WTC11 (cell line): Measurements from ENCODE around the gene CREB3L4. TPM values are rescaled to one million over a fixed set of nuclear protein-coding genes. Genes with fewer than 3 reads are reported as not detected.

Experiments
- ATAC-seq: fragments of 200-7000 bp; cut with Tn5 transposase; 2 replicates; pipeline ENCODE4 v1.10.0; 2021; ENCODE audit warnings: mild to moderate bottlenecking, moderate library complexity
- Bru-seq: library from RNA; stranded (reverse); fragments of 400-500 nt; gene quantifications from one replicate; lab custom pipeline; 2021; lab: Mats Ljungman, UMichigan
- CTCF ChIA-PET: fragments of 300-600 bp; sonication (Branson Sonifier 250); formaldehyde crosslinking; loops from one replicate; lab custom pipeline; 2021; ENCODE audit warnings: antibody characterized with exemption; lab: Charles Lee
- POLR2A ChIA-PET: fragments of 350-600 bp; sonication (Branson Sonifier 250); formaldehyde crosslinking; loops from one replicate; lab custom pipeline; 2021; ENCODE audit warnings: antibody characterized with exemption; lab: Charles Lee
- DNase-seq: peaks from one replicate; pipeline ENCODE4 v3.0.0; 2021; ENCODE audit warnings: low spot score
- H3K27ac Mint-ChIP-seq: 2 replicates; pipeline ENCODE4 v1.8.0; 2021; ENCODE audit warnings: mixed read lengths
- H3K27me3 Mint-ChIP-seq: 2 replicates; pipeline ENCODE4 v1.8.0; 2021; ENCODE audit warnings: low read depth, mild to moderate bottlenecking, moderate library complexity, mixed read lengths
- H3K36me3 Mint-ChIP-seq: 2 replicates; pipeline ENCODE4 v1.8.0; 2021; ENCODE audit warnings: mixed read lengths
- H3K4me1 Mint-ChIP-seq: 2 replicates; pipeline ENCODE4 v1.8.0; 2022; ENCODE audit warnings: mixed read lengths
- H3K4me3 Mint-ChIP-seq: 2 replicates; pipeline ENCODE4 v1.8.0; 2021; ENCODE audit warnings: mild to moderate bottlenecking, moderate library complexity, mixed read lengths
- H3K9me3 Mint-ChIP-seq: 2 replicates; pipeline ENCODE4 v1.8.0; 2021; ENCODE audit warnings: mixed read lengths
- CBFB ChIP-seq: sonication (generic); formaldehyde crosslinking; IDR thresholded peaks from 2 replicates; pipeline ENCODE4 v1.8.1; 2022; ENCODE audit warnings: mild to moderate bottlenecking, low read depth, missing genetic modification reagents
- ETV6 ChIP-seq: sonication (generic); formaldehyde crosslinking; IDR thresholded peaks from 2 replicates; pipeline ENCODE4 v1.8.1; 2022; ENCODE audit warnings: mild to moderate bottlenecking, missing genetic modification reagents
- FOXJ3 ChIP-seq: sonication (generic); formaldehyde crosslinking; IDR thresholded peaks from 2 replicates; pipeline ENCODE4 v1.9.0; 2021; ENCODE audit warnings: missing genetic modification reagents, mild to moderate bottlenecking, borderline replicate concordance
- FOXK1 ChIP-seq: sonication (generic); formaldehyde crosslinking; IDR thresholded peaks from 2 replicates; pipeline ENCODE4 v1.8.0; 2022; ENCODE audit warnings: mild to moderate bottlenecking, moderate library complexity, missing genetic modification reagents
- HMGA2 ChIP-seq: fragments of 250-450 bp; sonication (Bioruptor Pico); IDR thresholded peaks from 2 replicates; pipeline ENCODE4 v1.4.0; 2021; ENCODE audit warnings: mild to moderate bottlenecking, moderate library complexity
- JUN ChIP-seq: sonication (generic); formaldehyde crosslinking; IDR thresholded peaks from 2 replicates; pipeline ENCODE4 v1.8.0; 2023; ENCODE audit warnings: mild to moderate bottlenecking, missing genetic modification reagents
- MXD4 ChIP-seq: fragments of 250-450 bp; sonication (Bioruptor Pico); IDR thresholded peaks from 2 replicates; pipeline ENCODE4 v1.8.0; 2021; ENCODE audit warnings: mild to moderate bottlenecking, moderate library complexity, borderline replicate concordance
- NFYB ChIP-seq: sonication (generic); formaldehyde crosslinking; conservative IDR thresholded peaks from 2 replicates; pipeline ENCODE4 v1.8.0; 2022; ENCODE audit warnings: low read depth, missing genetic modification reagents
- NR2C2 ChIP-seq: sonication (generic); formaldehyde crosslinking; IDR thresholded peaks from 2 replicates; pipeline ENCODE4 v1.8.0; 2022; ENCODE audit warnings: mild to moderate bottlenecking, missing genetic modification reagents
- RORB ChIP-seq: fragments of 250-450 bp; sonication (Bioruptor Pico); IDR thresholded peaks from 2 replicates; pipeline ENCODE4 v1.9.0; 2021; ENCODE audit warnings: mild to moderate bottlenecking
- SOX15 ChIP-seq: fragments of 250-450 bp; sonication (Bioruptor Pico); IDR thresholded peaks from 2 replicates; pipeline ENCODE4 v1.9.0; 2021; ENCODE audit warnings: mild to moderate bottlenecking
- SP1 ChIP-seq: sonication (generic); formaldehyde crosslinking; conservative IDR thresholded peaks from 2 replicates; pipeline ENCODE4 v1.8.1; 2022; ENCODE audit warnings: missing genetic modification reagents
- ZNF138 ChIP-seq: sonication (generic); formaldehyde crosslinking; conservative IDR thresholded peaks from 2 replicates; pipeline ENCODE4 v1.8.1; 2022; ENCODE audit warnings: mild to moderate bottlenecking, moderate library complexity, missing genetic modification reagents
- ZNF232 ChIP-seq: sonication (generic); formaldehyde crosslinking; IDR thresholded peaks from 2 replicates; pipeline ENCODE4 v1.8.0; 2022; ENCODE audit warnings: mild to moderate bottlenecking, missing genetic modification reagents
- ZNF317 ChIP-seq: sonication (generic); formaldehyde crosslinking; IDR thresholded peaks from 2 replicates; pipeline ENCODE4 v1.8.1; 2023; ENCODE audit warnings: low read depth, mild to moderate bottlenecking, moderate library complexity, missing genetic modification reagents, borderline replicate concordance
- ZNF423 ChIP-seq: fragments of 250-450 bp; sonication (Bioruptor Pico); IDR thresholded peaks from 2 replicates; pipeline ENCODE4 v2.1.2; 2022; ENCODE audit warnings: mild to moderate bottlenecking, moderate library complexity
- long read RNA-seq, 3 experiments: library from RNA in 1 of 3; library from capped mRNA in 1 of 3; library from polyadenylated mRNA in 1 of 3; unstranded in 2 of 3; stranded (forward) in 1 of 3; transcript quantifications; one replicate each; pipeline ENCODE4 v2.0.0, GENCODE V29; 2021
- total RNA-seq: library from RNA; stranded (reverse); gene quantifications from 3 replicates; pipeline ENCODE4 v1.2.3, GENCODE V29; 2021
- TF ChIP-seq, protein P1 (sequence below): fragments of 250-450 bp; sonication (Bioruptor Pico); IDR thresholded peaks from 2 replicates; pipeline ENCODE4 v1.9.0; 2021; ENCODE audit warnings: mild to moderate bottlenecking
- TF ChIP-seq, protein P2 (sequence below): sonication (generic); formaldehyde crosslinking; IDR thresholded peaks from 2 replicates; pipeline ENCODE4 v1.8.1; 2023; ENCODE audit warnings: mild to moderate bottlenecking, moderate library complexity, missing genetic modification reagents
- TF ChIP-seq, protein P3 (sequence below): sonication (generic); formaldehyde crosslinking; IDR thresholded peaks from 2 replicates; pipeline ENCODE4 v1.8.1; 2023; ENCODE audit warnings: mild to moderate bottlenecking, missing genetic modification reagents, moderate library complexity
- TF ChIP-seq, protein P4 (sequence below): sonication (generic); formaldehyde crosslinking; IDR thresholded peaks from 2 replicates; pipeline ENCODE4 v1.8.1; 2022; ENCODE audit warnings: mild to moderate bottlenecking, missing genetic modification reagents, moderate library complexity, borderline replicate concordance
- TF ChIP-seq, protein P5 (sequence below): sonication (generic); formaldehyde crosslinking; IDR thresholded peaks from 2 replicates; pipeline ENCODE4 v1.8.1; 2023; ENCODE audit warnings: mild to moderate bottlenecking, missing genetic modification reagents, moderate library complexity
- TF ChIP-seq, protein P6 (sequence below): fragments of 250-450 bp; sonication (Bioruptor Pico); conservative IDR thresholded peaks from 2 replicates; pipeline ENCODE4 v1.9.0; 2021; ENCODE audit warnings: mild to moderate bottlenecking
- TF ChIP-seq, protein P7 (sequence below): sonication (generic); formaldehyde crosslinking; IDR thresholded peaks from 2 replicates; pipeline ENCODE4 v1.8.1; 2022; ENCODE audit warnings: mild to moderate bottlenecking, moderate library complexity, missing genetic modification reagents

CREB3L4 gene, protein sequence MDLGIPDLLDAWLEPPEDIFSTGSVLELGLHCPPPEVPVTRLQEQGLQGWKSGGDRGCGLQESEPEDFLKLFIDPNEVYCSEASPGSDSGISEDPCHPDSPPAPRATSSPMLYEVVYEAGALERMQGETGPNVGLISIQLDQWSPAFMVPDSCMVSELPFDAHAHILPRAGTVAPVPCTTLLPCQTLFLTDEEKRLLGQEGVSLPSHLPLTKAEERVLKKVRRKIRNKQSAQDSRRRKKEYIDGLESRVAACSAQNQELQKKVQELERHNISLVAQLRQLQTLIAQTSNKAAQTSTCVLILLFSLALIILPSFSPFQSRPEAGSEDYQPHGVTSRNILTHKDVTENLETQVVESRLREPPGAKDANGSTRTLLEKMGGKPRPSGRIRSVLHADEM
- total RNA-seq (33.1 to 35.2 TPM (median 34.6 TPM) in 3 replicates), Bru-seq, nascent RNA (percentile 67 among the genes with signal in this experiment)
- long read RNA-seq, experiment 1, transcript CREB3L4-201 (10 exons, 1,750 nt): minor isoform, 10 of 68 reads
- long read RNA-seq, experiment 1, transcript CREB3L4-205 (10 exons, 1,752 nt): major isoform, 12 of 68 reads
- long read RNA-seq, experiment 1, partial matches to known transcripts: 3 of 68 reads
- long read RNA-seq, experiment 1, other reads (novel, unspliced or antisense): 37 of 68 reads
- long read RNA-seq, experiment 2, transcript CREB3L4-201 (10 exons, 1,750 nt): major isoform, 6 of 33 reads
- long read RNA-seq, experiment 2, partial matches to known transcripts: 7 of 33 reads
- long read RNA-seq, experiment 2, other reads (novel, unspliced or antisense): 15 of 33 reads
- long read RNA-seq, experiment 3, transcript CREB3L4-204 (10 exons, 1,557 nt): minor isoform, 7 of 73 reads
- long read RNA-seq, experiment 3, transcript CREB3L4-201 (10 exons, 1,750 nt): minor isoform, 8 of 73 reads
- long read RNA-seq, experiment 3, transcript CREB3L4-205 (10 exons, 1,752 nt): major isoform, 19 of 73 reads
- long read RNA-seq, experiment 3, partial matches to known transcripts: 5 of 73 reads
- long read RNA-seq, experiment 3, other reads (novel, unspliced or antisense): 30 of 73 reads

DNA sequence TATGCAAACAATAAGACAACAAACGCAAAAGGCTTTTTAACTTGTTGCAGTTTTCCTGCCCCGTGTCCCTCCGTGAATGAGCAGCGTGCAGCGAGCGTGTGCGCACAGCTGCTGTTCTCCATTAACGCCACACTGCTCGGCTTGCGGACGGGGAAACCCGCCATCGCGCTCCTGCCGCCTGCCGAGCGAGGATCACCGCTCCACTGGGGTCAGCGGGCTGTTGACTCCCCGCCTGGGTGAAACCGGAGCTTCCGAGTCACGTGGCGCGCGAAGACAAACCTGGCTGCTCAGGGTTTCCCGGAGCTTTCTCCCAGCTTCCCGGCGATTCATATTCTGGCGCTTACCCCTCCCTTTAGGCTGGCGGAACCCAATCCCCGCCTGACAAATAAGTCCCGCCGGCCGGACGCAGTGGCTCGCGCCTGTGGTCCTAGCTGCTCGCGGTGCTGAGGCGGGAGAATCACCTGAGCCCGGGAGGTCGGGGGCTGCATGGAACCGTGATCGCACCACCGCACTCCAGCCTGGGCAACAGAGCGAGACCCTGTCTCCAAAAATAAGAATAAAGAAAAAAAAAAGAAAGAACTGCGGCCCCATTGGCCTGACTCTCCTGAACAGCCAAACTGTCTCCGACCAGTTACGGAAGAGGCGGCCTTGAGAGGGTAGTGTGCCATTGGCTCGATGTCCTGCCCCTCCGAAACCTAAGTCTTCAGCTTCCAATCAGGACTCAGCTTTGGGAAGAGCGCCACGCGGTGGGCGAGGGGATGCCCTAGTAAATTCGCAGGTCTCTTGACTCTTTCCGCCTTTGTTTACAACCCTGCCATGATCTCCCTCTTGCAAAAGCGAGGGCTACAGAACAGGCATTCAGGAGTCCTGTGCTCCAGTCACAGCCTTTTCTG is at the start of gene CREB3L4:
Gene CREB3L4, plus strand, starts transcription at position 796 of the 893 bp plus-strand sequence. CDS start 624 bp downstream, outside the sequence.
- ChIA-PET POLR2A (interaction anchor here (0.8 to 4.4 kb wide), 14 partner anchors 8 to 333 kb away, joined by 3 to 55 read pairs (median 7); partner anchors contain the start of genes CHTOP, CRTC2, DENND4B and GATAD2B), CTCF (interaction anchor here (0.6 to 2.9 kb wide), 14 partner anchors 9 to 320 kb away, joined by 3 to 28 read pairs (median 4); partner anchors contain the start of genes CRTC2, DENND4B, GATAD2B and JTB)
- DNase-seq (peak; percentile 92), ATAC-seq (peak; percentile 79)
- Mint-ChIP-seq H3K9me3 (peaks cover 5% of the 10 kb centered on the region), H3K4me1 (peaks cover 31% of the 10 kb centered on the region), H3K4me3 (peak within 1 kb of the TSS; percentile 80), H3K27ac (peak within 1 kb of the TSS; percentile 98), H3K27me3 (no peaks in the 10 kb centered on the region), H3K36me3 (peaks cover 9% of the 10 kb centered on the region)
- TF ChIP-seq ZNF423 (CRISPR knock-in tag) (peak; percentile 34; the same call in 1 of the 2 replicates), ETV6 (CRISPR knock-in tag) (peak; percentile 90), CBFB (peak; percentile 81; the same call in 1 of the 2 replicates), RORB (CRISPR knock-in tag) (no peak), ZNF317 (CRISPR knock-in tag) (no peak), MXD4 (CRISPR knock-in tag) (no peak), SP1 (CRISPR knock-in tag) (peak; percentile 73), NFYB (CRISPR knock-in tag) (peak; percentile 96), ZNF232 (CRISPR knock-in tag) (no peak), JUN (CRISPR knock-in tag) (no peak), ZNF138 (CRISPR knock-in tag) (no peak), NR2C2 (CRISPR knock-in tag) (no peak), FOXJ3 (CRISPR knock-in tag) (no peak), FOXK1 (CRISPR knock-in tag) (peak; percentile 94), SOX15 (CRISPR knock-in tag) (no peak), HMGA2 (CRISPR knock-in tag) (no peak)
- TF ChIP-seq, protein P1, sequence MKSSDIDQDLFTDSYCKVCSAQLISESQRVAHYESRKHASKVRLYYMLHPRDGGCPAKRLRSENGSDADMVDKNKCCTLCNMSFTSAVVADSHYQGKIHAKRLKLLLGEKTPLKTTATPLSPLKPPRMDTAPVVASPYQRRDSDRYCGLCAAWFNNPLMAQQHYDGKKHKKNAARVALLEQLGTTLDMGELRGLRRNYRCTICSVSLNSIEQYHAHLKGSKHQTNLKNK (CRISPR knock-in tag): no peak
- TF ChIP-seq, protein P2, sequence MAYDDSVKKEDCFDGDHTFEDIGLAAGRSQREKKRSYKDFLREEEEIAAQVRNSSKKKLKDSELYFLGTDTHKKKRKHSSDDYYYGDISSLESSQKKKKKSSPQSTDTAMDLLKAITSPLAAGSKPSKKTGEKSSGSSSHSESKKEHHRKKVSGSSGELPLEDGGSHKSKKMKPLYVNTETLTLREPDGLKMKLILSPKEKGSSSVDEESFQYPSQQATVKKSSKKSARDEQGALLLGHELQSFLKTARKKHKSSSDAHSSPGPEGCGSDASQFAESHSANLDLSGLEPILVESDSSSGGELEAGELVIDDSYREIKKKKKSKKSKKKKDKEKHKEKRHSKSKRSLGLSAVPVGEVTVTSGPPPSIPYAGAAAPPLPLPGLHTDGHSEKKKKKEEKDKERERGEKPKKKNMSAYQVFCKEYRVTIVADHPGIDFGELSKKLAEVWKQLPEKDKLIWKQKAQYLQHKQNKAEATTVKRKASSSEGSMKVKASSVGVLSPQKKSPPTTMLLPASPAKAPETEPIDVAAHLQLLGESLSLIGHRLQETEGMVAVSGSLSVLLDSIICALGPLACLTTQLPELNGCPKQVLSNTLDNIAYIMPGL (CRISPR knock-in tag): peak; percentile 72; the same call in 1 of the 2 replicates
- TF ChIP-seq, protein P3, sequence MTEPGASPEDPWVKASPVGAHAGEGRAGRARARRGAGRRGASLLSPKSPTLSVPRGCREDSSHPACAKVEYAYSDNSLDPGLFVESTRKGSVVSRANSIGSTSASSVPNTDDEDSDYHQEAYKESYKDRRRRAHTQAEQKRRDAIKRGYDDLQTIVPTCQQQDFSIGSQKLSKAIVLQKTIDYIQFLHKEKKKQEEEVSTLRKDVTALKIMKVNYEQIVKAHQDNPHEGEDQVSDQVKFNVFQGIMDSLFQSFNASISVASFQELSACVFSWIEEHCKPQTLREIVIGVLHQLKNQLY (CRISPR knock-in tag): no peak
- TF ChIP-seq, protein P4, sequence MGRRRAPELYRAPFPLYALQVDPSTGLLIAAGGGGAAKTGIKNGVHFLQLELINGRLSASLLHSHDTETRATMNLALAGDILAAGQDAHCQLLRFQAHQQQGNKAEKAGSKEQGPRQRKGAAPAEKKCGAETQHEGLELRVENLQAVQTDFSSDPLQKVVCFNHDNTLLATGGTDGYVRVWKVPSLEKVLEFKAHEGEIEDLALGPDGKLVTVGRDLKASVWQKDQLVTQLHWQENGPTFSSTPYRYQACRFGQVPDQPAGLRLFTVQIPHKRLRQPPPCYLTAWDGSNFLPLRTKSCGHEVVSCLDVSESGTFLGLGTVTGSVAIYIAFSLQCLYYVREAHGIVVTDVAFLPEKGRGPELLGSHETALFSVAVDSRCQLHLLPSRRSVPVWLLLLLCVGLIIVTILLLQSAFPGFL (CRISPR knock-in tag): 0 out of 2 replicates have a peak, but pooled peaks have one; percentile 77
- TF ChIP-seq, protein P5, sequence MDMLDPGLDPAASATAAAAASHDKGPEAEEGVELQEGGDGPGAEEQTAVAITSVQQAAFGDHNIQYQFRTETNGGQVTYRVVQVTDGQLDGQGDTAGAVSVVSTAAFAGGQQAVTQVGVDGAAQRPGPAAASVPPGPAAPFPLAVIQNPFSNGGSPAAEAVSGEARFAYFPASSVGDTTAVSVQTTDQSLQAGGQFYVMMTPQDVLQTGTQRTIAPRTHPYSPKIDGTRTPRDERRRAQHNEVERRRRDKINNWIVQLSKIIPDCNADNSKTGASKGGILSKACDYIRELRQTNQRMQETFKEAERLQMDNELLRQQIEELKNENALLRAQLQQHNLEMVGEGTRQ (CRISPR knock-in tag): peak; percentile 98
- TF ChIP-seq, protein P6, sequence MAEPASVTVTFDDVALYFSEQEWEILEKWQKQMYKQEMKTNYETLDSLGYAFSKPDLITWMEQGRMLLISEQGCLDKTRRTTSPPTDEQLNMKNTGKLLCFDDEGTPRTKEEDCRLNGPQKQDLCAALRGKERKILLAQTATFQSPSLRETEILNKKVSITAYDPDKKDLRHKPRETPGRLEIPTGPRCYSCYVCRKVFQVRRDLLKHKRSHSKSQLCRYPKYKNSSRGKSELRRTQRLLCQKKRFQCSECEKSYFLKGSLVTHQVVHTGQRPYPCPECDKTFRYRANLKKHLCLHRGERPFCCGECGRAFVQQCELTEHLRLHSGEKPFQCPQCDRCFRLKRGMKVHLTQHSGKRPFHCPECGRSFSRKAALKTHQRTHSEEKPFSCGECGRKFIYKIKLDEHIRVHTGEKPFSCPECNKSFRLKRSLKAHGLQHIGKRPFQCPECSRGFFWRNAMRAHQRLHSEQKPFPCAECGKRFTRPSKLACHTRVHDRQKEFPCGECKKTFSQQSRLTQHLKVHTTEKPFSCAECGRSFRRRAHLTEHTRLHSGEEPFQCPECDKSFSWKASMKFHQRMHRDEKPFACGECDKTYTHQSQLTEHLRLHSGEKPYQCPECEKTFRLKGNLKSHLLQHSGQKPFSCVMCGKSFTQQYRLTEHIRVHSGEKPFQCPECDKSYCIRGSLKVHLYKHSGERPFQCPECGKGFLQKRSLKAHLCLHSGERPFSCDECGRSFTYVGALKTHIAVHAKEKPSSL (CRISPR knock-in tag): no peak
- TF ChIP-seq, protein P7, sequence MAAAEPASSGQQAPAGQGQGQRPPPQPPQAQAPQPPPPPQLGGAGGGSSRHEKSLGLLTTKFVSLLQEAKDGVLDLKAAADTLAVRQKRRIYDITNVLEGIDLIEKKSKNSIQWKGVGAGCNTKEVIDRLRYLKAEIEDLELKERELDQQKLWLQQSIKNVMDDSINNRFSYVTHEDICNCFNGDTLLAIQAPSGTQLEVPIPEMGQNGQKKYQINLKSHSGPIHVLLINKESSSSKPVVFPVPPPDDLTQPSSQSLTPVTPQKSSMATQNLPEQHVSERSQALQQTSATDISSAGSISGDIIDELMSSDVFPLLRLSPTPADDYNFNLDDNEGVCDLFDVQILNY (CRISPR knock-in tag): 0 out of 2 replicates have a peak, but pooled peaks have one; percentile 27
